ENCODE measurements around the gene AFP.
"Not testable (repeated sequence)": the region's sequence is repeated elsewhere in the genome, so short reads cannot be mapped to it uniquely, and the experiment has no call there.

GRCh38 chr4:73389663-73390062, 46.4 kb upstream of the AFP start:
- TF ChIP-seq, protein P1, sequence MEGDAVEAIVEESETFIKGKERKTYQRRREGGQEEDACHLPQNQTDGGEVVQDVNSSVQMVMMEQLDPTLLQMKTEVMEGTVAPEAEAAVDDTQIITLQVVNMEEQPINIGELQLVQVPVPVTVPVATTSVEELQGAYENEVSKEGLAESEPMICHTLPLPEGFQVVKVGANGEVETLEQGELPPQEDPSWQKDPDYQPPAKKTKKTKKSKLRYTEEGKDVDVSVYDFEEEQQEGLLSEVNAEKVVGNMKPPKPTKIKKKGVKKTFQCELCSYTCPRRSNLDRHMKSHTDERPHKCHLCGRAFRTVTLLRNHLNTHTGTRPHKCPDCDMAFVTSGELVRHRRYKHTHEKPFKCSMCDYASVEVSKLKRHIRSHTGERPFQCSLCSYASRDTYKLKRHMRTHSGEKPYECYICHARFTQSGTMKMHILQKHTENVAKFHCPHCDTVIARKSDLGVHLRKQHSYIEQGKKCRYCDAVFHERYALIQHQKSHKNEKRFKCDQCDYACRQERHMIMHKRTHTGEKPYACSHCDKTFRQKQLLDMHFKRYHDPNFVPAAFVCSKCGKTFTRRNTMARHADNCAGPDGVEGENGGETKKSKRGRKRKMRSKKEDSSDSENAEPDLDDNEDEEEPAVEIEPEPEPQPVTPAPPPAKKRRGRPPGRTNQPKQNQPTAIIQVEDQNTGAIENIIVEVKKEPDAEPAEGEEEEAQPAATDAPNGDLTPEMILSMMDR (IDR thresholded peaks at IDR 0.05; ENCODE audit: poor library complexity): not testable (repeated sequence)
- TF ChIP-seq EZH2 (IDR thresholded peaks at IDR 0.05; ENCODE audit: borderline replicate concordance); EZH2phosphoT487 (IDR thresholded peaks at IDR 0.05; ENCODE audit: low read depth, severe bottlenecking, unreplicated experiment): not testable (repeated sequence)
